ENCODE measurements around the gene ETHE1.

DNA sequence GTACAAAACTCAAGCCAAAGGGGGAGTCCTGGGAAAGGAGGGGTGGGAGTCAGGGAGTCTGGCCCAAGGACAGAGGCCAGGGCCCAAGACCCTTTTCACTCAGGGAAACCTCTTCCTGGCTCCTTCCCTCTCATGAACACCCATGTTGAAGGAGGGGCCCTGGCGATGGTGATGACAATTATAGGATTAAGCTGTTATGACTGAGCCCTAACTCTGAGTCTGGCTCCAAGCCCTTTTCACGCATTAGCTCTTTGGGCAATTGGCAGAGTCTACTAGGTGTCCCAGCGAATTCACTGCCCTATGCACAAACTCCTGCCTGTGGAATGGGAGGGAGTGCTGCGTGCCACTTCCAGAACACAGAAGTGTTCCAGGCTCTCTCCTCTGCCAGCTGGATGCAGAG is 26.7 kb upstream of the ETHE1 start:
- TF ChIP-seq, protein P1, sequence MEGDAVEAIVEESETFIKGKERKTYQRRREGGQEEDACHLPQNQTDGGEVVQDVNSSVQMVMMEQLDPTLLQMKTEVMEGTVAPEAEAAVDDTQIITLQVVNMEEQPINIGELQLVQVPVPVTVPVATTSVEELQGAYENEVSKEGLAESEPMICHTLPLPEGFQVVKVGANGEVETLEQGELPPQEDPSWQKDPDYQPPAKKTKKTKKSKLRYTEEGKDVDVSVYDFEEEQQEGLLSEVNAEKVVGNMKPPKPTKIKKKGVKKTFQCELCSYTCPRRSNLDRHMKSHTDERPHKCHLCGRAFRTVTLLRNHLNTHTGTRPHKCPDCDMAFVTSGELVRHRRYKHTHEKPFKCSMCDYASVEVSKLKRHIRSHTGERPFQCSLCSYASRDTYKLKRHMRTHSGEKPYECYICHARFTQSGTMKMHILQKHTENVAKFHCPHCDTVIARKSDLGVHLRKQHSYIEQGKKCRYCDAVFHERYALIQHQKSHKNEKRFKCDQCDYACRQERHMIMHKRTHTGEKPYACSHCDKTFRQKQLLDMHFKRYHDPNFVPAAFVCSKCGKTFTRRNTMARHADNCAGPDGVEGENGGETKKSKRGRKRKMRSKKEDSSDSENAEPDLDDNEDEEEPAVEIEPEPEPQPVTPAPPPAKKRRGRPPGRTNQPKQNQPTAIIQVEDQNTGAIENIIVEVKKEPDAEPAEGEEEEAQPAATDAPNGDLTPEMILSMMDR (IDR thresholded peaks at IDR 0.05) = no peak
- TF ChIP-seq EP300 (IDR thresholded peaks at IDR 0.05) = no peak
